ENCODE data around the gene ARFIP1. TPM values are rescaled to one million over a fixed set of nuclear protein-coding genes. Genes with fewer than 3 reads are reported as not detected.

The ARFIP1 gene
- polyA plus RNA-seq, 1 experiment: 11.5 TPM

DNA sequence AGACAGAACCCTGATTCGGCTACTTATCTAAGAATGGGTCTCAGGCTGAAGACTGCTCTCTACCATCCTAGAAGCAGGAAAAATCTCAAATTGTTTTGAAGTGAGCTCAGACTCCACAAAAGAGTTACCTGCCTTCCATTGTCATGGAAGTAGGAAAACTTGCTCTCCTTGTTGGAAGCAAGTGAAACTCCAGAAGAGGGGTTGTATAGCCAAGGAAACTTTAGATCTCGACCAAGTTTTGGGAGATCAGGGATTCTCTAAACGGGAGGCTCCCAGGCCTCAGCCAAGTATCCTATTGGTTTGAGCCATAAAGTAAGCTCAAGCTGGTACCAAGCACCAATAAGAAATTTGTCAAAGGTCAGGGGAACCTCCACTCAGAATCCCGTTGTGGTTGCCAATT is 147.2 kb downstream of the ARFIP1 start:
- no peaks in the 10 kb centered on the region for H3K27me3 ChIP-seq (ENCODE audit: control insufficient read depth, insufficient read depth, low read length)
- TF ChIP-seq, protein P1, sequence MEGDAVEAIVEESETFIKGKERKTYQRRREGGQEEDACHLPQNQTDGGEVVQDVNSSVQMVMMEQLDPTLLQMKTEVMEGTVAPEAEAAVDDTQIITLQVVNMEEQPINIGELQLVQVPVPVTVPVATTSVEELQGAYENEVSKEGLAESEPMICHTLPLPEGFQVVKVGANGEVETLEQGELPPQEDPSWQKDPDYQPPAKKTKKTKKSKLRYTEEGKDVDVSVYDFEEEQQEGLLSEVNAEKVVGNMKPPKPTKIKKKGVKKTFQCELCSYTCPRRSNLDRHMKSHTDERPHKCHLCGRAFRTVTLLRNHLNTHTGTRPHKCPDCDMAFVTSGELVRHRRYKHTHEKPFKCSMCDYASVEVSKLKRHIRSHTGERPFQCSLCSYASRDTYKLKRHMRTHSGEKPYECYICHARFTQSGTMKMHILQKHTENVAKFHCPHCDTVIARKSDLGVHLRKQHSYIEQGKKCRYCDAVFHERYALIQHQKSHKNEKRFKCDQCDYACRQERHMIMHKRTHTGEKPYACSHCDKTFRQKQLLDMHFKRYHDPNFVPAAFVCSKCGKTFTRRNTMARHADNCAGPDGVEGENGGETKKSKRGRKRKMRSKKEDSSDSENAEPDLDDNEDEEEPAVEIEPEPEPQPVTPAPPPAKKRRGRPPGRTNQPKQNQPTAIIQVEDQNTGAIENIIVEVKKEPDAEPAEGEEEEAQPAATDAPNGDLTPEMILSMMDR (IDR thresholded peaks at IDR 0.05; ENCODE audit: insufficient read depth, low read depth, low read length): no peak
- no peak overlapping the region for H3K4me3 ChIP-seq (ENCODE audit: low read depth, low read length)
- DNase-seq (ENCODE audit: low read depth): no peak
- ChIA-PET CTCF (no interaction called here), POLR2A (no interaction called here)
- no peaks in the 10 kb centered on the region for H3K36me3 ChIP-seq (ENCODE audit: control insufficient read depth, insufficient read depth, low read length)

- TF ChIP-seq, protein P1 (IDR thresholded peaks at IDR 0.05; ENCODE audit: insufficient read depth, low read depth, low read length): no peak
- no peaks in the 10 kb centered on the region for H3K27me3 ChIP-seq (ENCODE audit: control insufficient read depth, insufficient read depth, low read length)
- POLR2A ChIA-PET: no interaction called here
- no peak overlapping the region for H3K4me3 ChIP-seq (ENCODE audit: low read depth, low read length)
- no peak for DNase-seq (ENCODE audit: low read depth)
- CTCF ChIA-PET: interaction anchor here (0.5 kb wide), 1 partner anchor 25 kb away, joined by 4 read pairs; no protein-coding TSS in a partner anchor
- no peaks in the 10 kb centered on the region for H3K36me3 ChIP-seq (ENCODE audit: control insufficient read depth, insufficient read depth, low read length)
Measured at GRCh38 chr4:152927737-152928136, 148.0 kb downstream of the ARFIP1 start.

GRCh38 chr4:152928286-152928685 is 148.5 kb downstream of the ARFIP1 start:
- POLR2A ChIA-PET: no interaction called here
- no peak for DNase-seq (ENCODE audit: low read depth)

GRCh38 chr4:152929888-152930287 is 150.1 kb downstream of the ARFIP1 start:
- Histone ChIP-seq H3K4me3 (ENCODE audit: low read depth, low read length) (no peak overlapping the region), H3K27me3 (ENCODE audit: control insufficient read depth, insufficient read depth, low read length) (0 out of 2 replicates have a peak, but pooled peaks cover 1% of the 10 kb centered on the region), H3K36me3 (ENCODE audit: control insufficient read depth, insufficient read depth, low read length) (no peaks in the 10 kb centered on the region)
- no peak for DNase-seq (ENCODE audit: low read depth)
- ChIA-PET CTCF (no interaction called here), POLR2A (no interaction called here)
- TF ChIP-seq, protein P1 (IDR thresholded peaks at IDR 0.05; ENCODE audit: insufficient read depth, low read depth, low read length): no peak

More at GRCh38 chr4:152928286-152928685, 148.5 kb downstream of the ARFIP1 start:
- Histone ChIP-seq H3K4me3 (ENCODE audit: low read depth, low read length) (no peak overlapping the region), H3K27me3 (ENCODE audit: control insufficient read depth, insufficient read depth, low read length) (no peaks in the 10 kb centered on the region), H3K36me3 (ENCODE audit: control insufficient read depth, insufficient read depth, low read length) (no peaks in the 10 kb centered on the region)
- TF ChIP-seq, protein P1 (IDR thresholded peaks at IDR 0.05; ENCODE audit: insufficient read depth, low read depth, low read length): no peak
- CTCF ChIA-PET: interaction anchor here (0.5 to 0.7 kb wide), 2 partner anchors 25 to 1304 kb away, joined by 4 to 5 read pairs; no protein-coding TSS in a partner anchor

DNA sequence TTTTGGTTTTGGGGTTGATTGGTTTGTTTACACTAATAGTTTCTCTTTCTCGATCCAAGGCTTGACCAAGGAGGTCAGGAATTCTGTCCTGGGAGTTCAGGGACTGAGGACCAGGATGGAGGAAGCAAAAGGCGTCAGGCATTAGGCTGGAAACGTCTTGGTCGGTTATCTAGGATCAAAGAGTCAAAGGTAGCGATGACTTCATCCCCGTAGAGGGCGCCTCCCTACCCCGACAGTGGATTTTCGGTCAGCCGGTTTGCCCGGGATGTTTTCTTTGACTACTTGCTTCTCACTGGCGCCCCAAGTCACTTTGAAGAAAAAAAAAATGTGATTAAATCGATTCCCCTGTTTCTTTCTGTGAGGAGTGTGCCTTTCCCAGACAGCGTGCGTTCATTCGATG is 155.4 kb downstream of the ARFIP1 start:
- Histone ChIP-seq H3K27me3 (ENCODE audit: control insufficient read depth, insufficient read depth, low read length) (peaks cover 10% of the 10 kb centered on the region), H3K36me3 (ENCODE audit: control insufficient read depth, insufficient read depth, low read length) (no peaks in the 10 kb centered on the region), H3K4me3 (ENCODE audit: low read depth, low read length) (no peak overlapping the region)
- ChIA-PET CTCF (interaction anchor here (0.7 kb wide), 1 partner anchor 192 kb away, joined by 3 read pairs; no protein-coding TSS in a partner anchor), POLR2A (no interaction called here)
- TF ChIP-seq, protein P1 (IDR thresholded peaks at IDR 0.05; ENCODE audit: insufficient read depth, low read depth, low read length): no peak
- DNase-seq (ENCODE audit: low read depth): no peak

Measured in BJ (cell line).